Smooth muscle cell (in vitro differentiated cells): ENCODE results near the gene AMIGO2. TPM values are rescaled to one million over a fixed set of nuclear protein-coding genes. Genes with fewer than 3 reads are reported as not detected.

Experiments used
- DNase-seq: peaks from one replicate; lab custom pipeline; 2025; ENCODE audit not compliant: unreplicated experiment; lab: John Stamatoyannopoulos, UW
- H2AFZ ChIP-seq: fragments of 200-600 bp; sonication (generic); 2 replicates; pipeline ENCODE4 v1.6.0; 2016; ENCODE audit warnings: antibody characterized with exemption, low read depth, mild to moderate bottlenecking
- H3F3A ChIP-seq: fragments of 200-600 bp; sonication (generic); 2 replicates; pipeline ENCODE4 v1.6.0; 2017; ENCODE audit warnings: antibody characterized with exemption, low read depth
- H3K27ac ChIP-seq: fragments of 200-600 bp; sonication (generic); 2 replicates; pipeline ENCODE4 v1.5.1; 2016; ENCODE audit warnings: low read depth, mild to moderate bottlenecking
- H3K27me3 ChIP-seq: fragments of 200-600 bp; sonication (generic); 2 replicates; pipeline ENCODE4 v1.6.1; 2016; ENCODE audit warnings: low read depth, mild to moderate bottlenecking
- H3K36me3 ChIP-seq: fragments of 200-600 bp; sonication (generic); 2 replicates; pipeline ENCODE4 v1.5.1; 2016; ENCODE audit warnings: low read depth
- H3K4me1 ChIP-seq: fragments of 200-600 bp; sonication (generic); 2 replicates; pipeline ENCODE4 v1.5.1; 2016; ENCODE audit warnings: low read depth
- H3K4me2 ChIP-seq: fragments of 200-600 bp; sonication (generic); 2 replicates; pipeline ENCODE4 v1.6.0; 2016; ENCODE audit warnings: mild to moderate bottlenecking
- H3K4me3 ChIP-seq: fragments of 200-600 bp; sonication (generic); 2 replicates; pipeline ENCODE4 v1.5.1; 2016; ENCODE audit warnings: mild to moderate bottlenecking
- H3K79me2 ChIP-seq: fragments of 200-600 bp; sonication (generic); 2 replicates; pipeline ENCODE4 v1.6.0; 2016; ENCODE audit warnings: low read depth, mild to moderate bottlenecking
- H3K9ac ChIP-seq: fragments of 200-600 bp; sonication (generic); 2 replicates; pipeline ENCODE4 v1.6.0; 2016; ENCODE audit warnings: low read depth
- H3K9me3 ChIP-seq: fragments of 200-600 bp; sonication (generic); replicated peaks from 2 replicates; pipeline ENCODE4 v1.5.1; 2016; ENCODE audit warnings: low read depth
- H4K20me1 ChIP-seq: fragments of 200-600 bp; sonication (generic); 2 replicates; pipeline ENCODE4 v1.6.0; 2016; ENCODE audit warnings: low read depth
- CTCF ChIP-seq: fragments of 200-600 bp; sonication (generic); IDR thresholded peaks from 2 replicates; pipeline ENCODE4 v1.5.1; 2017; ENCODE audit warnings: borderline replicate concordance, mild to moderate bottlenecking, antibody characterized with exemption; ENCODE audit not compliant: insufficient read depth, poor library complexity, severe bottlenecking
- WGBS: methylation state at CpG from one replicate; pipeline ENCODE4 v1.1.7; 2016; ENCODE audit warnings: low lambda C conversion rate; 5-methylcytosine and 5-hydroxymethylcytosine counted together
- polyA plus RNA-seq: library from polyadenylated mRNA; unstranded; fragments of >200 nt; fragmentation: Nextera tagmentation; extraction: Ambion mirVana; gene quantifications from 2 replicates; pipeline ENCODE4 v1.2.1, GENCODE V29; 2016
- total RNA-seq: library from RNA; depleted of rRNA; stranded (reverse); fragments of >200 nt; gene quantifications from 2 replicates; pipeline ENCODE4 v1.2.3, GENCODE V29; 2014

AMIGO2 gene
- total and polyA plus RNA-seq, 2 experiments from 2014 or later = 30.4 to 59.6 TPM

DNA sequence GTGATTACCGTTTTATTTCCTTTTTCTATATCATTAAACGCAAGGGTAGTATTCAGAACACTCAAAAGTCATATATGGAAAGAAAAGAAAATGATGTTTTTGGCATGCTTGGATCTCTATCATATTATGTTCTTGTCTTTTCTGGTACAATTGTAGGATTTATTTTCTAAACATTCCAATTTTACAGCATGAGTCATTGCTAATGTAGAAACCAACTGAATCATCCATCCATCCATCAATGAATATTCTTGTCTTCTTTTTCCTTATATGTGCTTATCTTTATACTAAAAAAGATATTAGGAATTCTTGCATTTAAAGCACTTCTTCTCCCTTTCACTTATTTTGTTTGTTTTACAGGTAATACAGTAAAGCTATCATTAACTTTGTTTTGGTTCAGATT, 20.4 kb upstream of the AMIGO2 start:
- Histone ChIP-seq H3K4me3 (no peak overlapping the region), H3K4me1 (peaks cover 12% of the 10 kb centered on the region), H2AFZ (no peak overlapping the region), H4K20me1 (no peaks in the 10 kb centered on the region), H3K9me3 (no peaks in the 10 kb centered on the region), H3K4me2 (peak overlapping the region; percentile 12), H3K27ac (peak overlapping the region; percentile 64), H3K36me3 (no peaks in the 10 kb centered on the region), H3K9ac (no peak overlapping the region), H3K27me3 (no peaks in the 10 kb centered on the region), H3F3A (peaks cover 8% of the 10 kb centered on the region), H3K79me2 (no peaks in the 10 kb centered on the region)
- WGBS = 98% methylated on average over 2 of the region's 2 CpGs
- no peak for TF ChIP-seq CTCF
- DNase-seq = no peak

GRCh38 chr12:47099610-47100009, 19.9 kb upstream of the AMIGO2 start:
- peaks cover 8% of the 10 kb centered on the region for H3F3A ChIP-seq
- no peak for TF ChIP-seq CTCF
- no peak for DNase-seq
- peaks cover 15% of the 10 kb centered on the region for H3K4me1 ChIP-seq
- H3K79me2 ChIP-seq = no peaks in the 10 kb centered on the region
- H2AFZ ChIP-seq = no peak overlapping the region
- H3K27ac ChIP-seq = peak overlapping the region; percentile 64
- 75% methylated on average over 2 of the region's 2 CpGs for WGBS
- H3K36me3 ChIP-seq = no peaks in the 10 kb centered on the region
- no peaks in the 10 kb centered on the region for H3K27me3 ChIP-seq
- no peaks in the 10 kb centered on the region for H3K9me3 ChIP-seq
- peak overlapping the region; percentile 12 for H3K4me2 ChIP-seq
- H4K20me1 ChIP-seq = no peaks in the 10 kb centered on the region
- H3K4me3 ChIP-seq = no peak overlapping the region
- H3K9ac ChIP-seq = no peak overlapping the region

DNA sequence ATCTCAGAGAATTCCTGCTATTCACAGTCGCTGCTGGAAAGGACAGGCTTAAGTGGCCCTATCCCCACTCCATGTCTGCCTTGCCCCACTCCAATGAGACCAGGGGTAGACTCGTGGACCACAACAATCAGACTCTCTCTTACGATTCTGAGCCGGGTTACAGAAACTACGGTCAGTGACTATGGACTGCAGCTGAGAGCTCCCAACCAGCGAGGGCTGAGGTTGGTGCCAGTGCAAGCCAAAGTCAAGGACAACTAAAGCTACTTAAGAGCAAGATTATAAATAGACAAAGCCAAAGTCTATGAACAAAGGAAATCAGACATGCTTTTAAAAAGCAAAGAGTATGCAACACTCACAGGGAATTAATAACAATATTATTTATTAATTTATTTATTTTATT, 18.3 kb upstream of the AMIGO2 start:
- peak overlapping the region; percentile 85 for H3K27ac ChIP-seq

More for the DNA sequence above, 18.3 kb upstream of the AMIGO2 start:
- no peaks in the 10 kb centered on the region for H3K36me3 ChIP-seq
- no peak for TF ChIP-seq CTCF
- no peak overlapping the region for H3K4me3 ChIP-seq
- H4K20me1 ChIP-seq = no peaks in the 10 kb centered on the region
- no peak overlapping the region for H3K9ac ChIP-seq
- 96% methylated on average over 6 of the region's 6 CpGs for WGBS
- no peaks in the 10 kb centered on the region for H3K79me2 ChIP-seq
- peaks cover 18% of the 10 kb centered on the region for H3K4me1 ChIP-seq
- no peaks in the 10 kb centered on the region for H3K27me3 ChIP-seq
- no peaks in the 10 kb centered on the region for H3K9me3 ChIP-seq
- H3F3A ChIP-seq = peaks cover 8% of the 10 kb centered on the region
- no peak for DNase-seq
- no peak overlapping the region for H2AFZ ChIP-seq
- H3K4me2 ChIP-seq = no peak overlapping the region
